NK-92 (cell line): Measurements from ENCODE around the gene SRPK1.

ENCODE experiments used
- DNase-seq: peaks from one replicate; lab custom pipeline; 2025; ENCODE audit not compliant: unreplicated experiment; lab: John Stamatoyannopoulos, UW

Gene SRPK1

GRCh38 chr6:35784200-35784599 is 136.7 kb downstream of the SRPK1 start:
- DNase-seq = no peak
